ENCODE data around the gene KLRC2.

DNA sequence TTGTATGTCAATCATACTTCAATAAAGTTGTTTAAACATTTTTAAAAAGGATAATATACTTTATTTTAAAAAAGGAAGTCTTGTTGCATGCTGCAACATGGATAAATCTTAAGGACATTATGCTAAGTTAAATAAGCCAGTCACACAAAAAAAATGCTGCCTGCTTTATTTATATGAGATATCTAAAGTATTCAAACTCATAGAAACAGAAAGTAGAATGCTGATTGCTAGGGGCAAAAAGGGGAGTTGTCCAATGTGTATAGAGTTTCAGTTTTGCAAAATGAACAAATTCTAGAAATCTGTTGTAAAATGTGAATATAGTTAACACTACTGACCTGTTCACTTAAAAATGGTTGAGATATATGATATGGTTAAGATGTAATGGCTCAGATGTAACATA, 35.0 kb downstream of the KLRC2 start:
- no peak for TF ChIP-seq CTCF (conservative IDR thresholded peaks at IDR 0.05; ENCODE audit: low read depth, low read length)
- no peak for TF ChIP-seq EZH2 (IDR thresholded peaks at IDR 0.05; ENCODE audit: borderline replicate concordance, low read depth, low read length, poor library complexity, severe bottlenecking)
